Activated CD8-positive, alpha-beta memory T cell treated with anti-CD3 and anti-CD28 coated beads, Interleukin-2, amount 50 U/mL, for 24 hours (primary cell): ENCODE data around the gene SLBP.

Source experiments
- DNase-seq: peaks from one replicate; pipeline ENCODE4 v3.0.0-alpha.2; 2020; ENCODE audit errors: extremely low read depth

Gene SLBP

GRCh38 chr4:1712216-1713002 is at the start of gene SLBP:
Gene SLBP, minus strand, starts transcription at chr4:1712319. Its CDS starts 131 bp downstream, at chr4:1712188.
- peak; percentile 97 for DNase-seq

GRCh38 chr4:1761130-1761689 is 49.1 kb upstream of the SLBP start:
- no peak for DNase-seq

- DNase-seq = no peak
These were observed 48.5 kb upstream of the SLBP start for GRCh38 chr4:1760521-1761071.

GRCh38 chr4:1759818-1760223 is 47.7 kb upstream of the SLBP start:
- DNase-seq = no peak

- DNase-seq = no peak
These were observed 47.2 kb upstream of the SLBP start for GRCh38 chr4:1759170-1759817.

GRCh38 chr4:1758306-1759121 is 46.4 kb upstream of the SLBP start:
- no peak for DNase-seq

- no peak for DNase-seq
These were observed 45.7 kb upstream of the SLBP start for GRCh38 chr4:1757836-1758235.

- DNase-seq = no peak
These were observed 45.0 kb upstream of the SLBP start for GRCh38 chr4:1756893-1757779.

GRCh38 chr4:1756079-1756478 is 44.0 kb upstream of the SLBP start:
- DNase-seq = no peak

- no peak for DNase-seq
These were observed 43.2 kb upstream of the SLBP start for GRCh38 chr4:1755297-1755696.

GRCh38 chr4:1754336-1754735 is 42.2 kb upstream of the SLBP start:
- DNase-seq = no peak

- no peak for DNase-seq
These were observed 41.7 kb upstream of the SLBP start for GRCh38 chr4:1753697-1754311.

GRCh38 chr4:1753294-1753696 is 41.2 kb upstream of the SLBP start:
- no peak for DNase-seq

- no peak for DNase-seq
These were observed 40.3 kb upstream of the SLBP start for GRCh38 chr4:1752284-1753041.

- DNase-seq = no peak
These were observed 39.8 kb upstream of the SLBP start for GRCh38 chr4:1751919-1752283.

GRCh38 chr4:1751155-1751918 is 39.2 kb upstream of the SLBP start:
- DNase-seq = no peak

- DNase-seq = no peak
These were observed 38.4 kb upstream of the SLBP start for GRCh38 chr4:1750381-1751154.

GRCh38 chr4:1749826-1750225 is 37.7 kb upstream of the SLBP start:
- DNase-seq = no peak
